ENCODE measurements around the gene MMP28.

The MMP28 gene

DNA sequence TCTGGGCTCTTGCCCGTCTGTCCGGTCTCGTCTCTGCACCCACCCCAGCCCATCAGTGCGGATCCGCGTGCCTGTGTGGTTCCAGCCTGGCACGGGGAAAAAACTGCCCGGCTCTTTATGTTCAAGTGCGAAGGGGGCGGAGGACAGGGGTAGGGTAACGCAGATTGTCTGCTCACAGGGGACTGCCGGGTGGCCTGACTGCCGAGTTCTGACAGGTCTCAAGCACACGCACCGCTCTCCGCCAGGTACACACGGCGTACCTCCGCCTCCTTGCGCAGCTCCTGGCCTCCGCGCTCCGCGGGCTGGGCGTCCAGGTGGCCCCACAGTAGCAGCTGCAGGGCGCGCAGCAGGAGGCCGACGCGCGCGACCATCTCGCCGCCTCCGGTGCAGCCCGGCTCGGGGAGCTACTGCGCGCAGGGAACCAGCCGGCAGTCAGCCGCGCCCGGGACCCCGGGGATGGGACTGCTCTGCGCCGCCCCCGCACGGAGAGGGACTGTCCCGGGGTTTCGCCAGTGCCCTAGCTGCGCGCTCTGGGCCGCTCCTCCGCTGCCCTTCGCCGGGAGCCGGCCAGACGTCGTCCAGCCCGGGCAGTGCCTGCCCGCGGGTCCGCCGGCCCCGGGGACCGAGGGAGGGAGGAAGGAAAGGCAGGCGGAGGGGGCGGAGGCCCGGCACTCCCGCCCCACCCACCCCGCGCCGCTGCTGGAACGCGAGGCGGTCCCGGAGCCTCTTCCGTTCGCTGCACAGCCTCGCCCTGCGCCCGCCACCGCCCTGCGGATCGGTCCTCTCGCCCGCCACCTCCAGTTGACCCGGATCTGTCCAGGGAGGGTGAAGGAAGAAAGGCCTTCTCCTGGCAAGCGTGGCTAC, at the start of gene MMP28:
Gene MMP28, minus strand, starts transcription at position 635 of the 864 bp plus-strand sequence. Its CDS starts 264 bp downstream, at position 371.
- peak within 1 kb of the TSS; percentile 56 for H3K4me3 ChIP-seq (ENCODE audit: low read depth, low read length)
- DNase-seq (ENCODE audit: low read depth), result no peak
- no peak for TF ChIP-seq CTCF (conservative IDR thresholded peaks at IDR 0.05; ENCODE audit: low read depth, low read length)

GRCh38 chr17:35844547-35844946, 49.1 kb upstream of the MMP28 start:
- H3K4me3 ChIP-seq (ENCODE audit: low read depth, low read length), result no peak overlapping the region
- no peak for TF ChIP-seq CTCF (conservative IDR thresholded peaks at IDR 0.05; ENCODE audit: low read depth, low read length)
- no peak for DNase-seq (ENCODE audit: low read depth)

DNA sequence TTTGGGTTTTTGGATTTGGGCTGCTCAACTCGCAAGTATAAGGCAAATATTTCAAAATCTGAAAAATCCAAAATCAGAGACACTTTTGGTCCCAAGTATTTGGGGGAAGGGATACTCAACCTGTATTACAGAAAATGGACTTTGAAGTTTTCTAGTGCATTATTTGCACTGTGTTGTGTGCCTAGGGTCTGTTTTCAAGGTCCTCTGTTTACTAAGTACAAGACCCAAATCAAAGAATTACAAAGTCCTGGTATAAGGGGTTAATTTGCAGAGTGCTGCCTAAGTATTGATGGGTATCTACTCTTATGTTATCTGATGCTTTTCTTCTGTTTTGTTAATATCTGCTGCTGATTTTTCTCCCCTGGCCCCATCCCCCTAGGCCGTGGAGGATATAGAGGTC, 48.3 kb upstream of the MMP28 start:
- DNase-seq (ENCODE audit: low read depth), result no peak
- no peak for TF ChIP-seq CTCF (conservative IDR thresholded peaks at IDR 0.05; ENCODE audit: low read depth, low read length)
- H3K4me3 ChIP-seq (ENCODE audit: low read depth, low read length), result no peak overlapping the region

GRCh38 chr17:35842239-35842638, 46.8 kb upstream of the MMP28 start:
- no peak for TF ChIP-seq CTCF (conservative IDR thresholded peaks at IDR 0.05; ENCODE audit: low read depth, low read length)
- H3K4me3 ChIP-seq (ENCODE audit: low read depth, low read length), result no peak overlapping the region
- no peak for DNase-seq (ENCODE audit: low read depth)

GRCh38 chr17:35841505-35841904, 46.1 kb upstream of the MMP28 start:
- no peak for TF ChIP-seq CTCF (conservative IDR thresholded peaks at IDR 0.05; ENCODE audit: low read depth, low read length)
- no peak overlapping the region for H3K4me3 ChIP-seq (ENCODE audit: low read depth, low read length)
- DNase-seq (ENCODE audit: low read depth), result peak; percentile 81

- H3K4me3 ChIP-seq (ENCODE audit: low read depth, low read length), result no peak overlapping the region
- DNase-seq (ENCODE audit: low read depth), result no peak
- TF ChIP-seq CTCF (conservative IDR thresholded peaks at IDR 0.05; ENCODE audit: low read depth, low read length), result no peak
Observed at GRCh38 chr17:35841101-35841500, 45.7 kb upstream of the MMP28 start.

GRCh38 chr17:35825206-35825605, 29.8 kb upstream of the MMP28 start:
- DNase-seq (ENCODE audit: low read depth), result no peak

More at GRCh38 chr17:35825206-35825605, 29.8 kb upstream of the MMP28 start:
- no peak overlapping the region for H3K4me3 ChIP-seq (ENCODE audit: low read depth, low read length)
- no peak for TF ChIP-seq CTCF (conservative IDR thresholded peaks at IDR 0.05; ENCODE audit: low read depth, low read length)
